Keratinocyte (primary cell): ENCODE results near the gene DTNB.

Experiments
- EZH2 ChIP-seq: IDR thresholded peaks from one replicate; pipeline ENCODE4 v1.6.1; 2012; ENCODE audit warnings: inconsistent platforms, mild to moderate bottlenecking, low read length, moderate library complexity
- TF ChIP-seq, protein P1 (sequence below), 3 experiments: IDR thresholded peaks in 1 of 3; conservative IDR thresholded peaks in 1 of 3; optimal IDR thresholded peaks in 1 of 3; 2 replicates in 2 of 3; 3 replicates in 1 of 3; pipeline versions ENCODE3 to v1.5.1; 2011; ENCODE audit warnings: low read length in 3 of 3, mild to moderate bottlenecking in 3 of 3, moderate library complexity in 2 of 3, control low read depth in 1 of 3, inconsistent platforms in 1 of 3; ENCODE audit not compliant: insufficient read depth in 2 of 3; ENCODE audit errors: extremely low read depth in 1 of 3

DNA sequence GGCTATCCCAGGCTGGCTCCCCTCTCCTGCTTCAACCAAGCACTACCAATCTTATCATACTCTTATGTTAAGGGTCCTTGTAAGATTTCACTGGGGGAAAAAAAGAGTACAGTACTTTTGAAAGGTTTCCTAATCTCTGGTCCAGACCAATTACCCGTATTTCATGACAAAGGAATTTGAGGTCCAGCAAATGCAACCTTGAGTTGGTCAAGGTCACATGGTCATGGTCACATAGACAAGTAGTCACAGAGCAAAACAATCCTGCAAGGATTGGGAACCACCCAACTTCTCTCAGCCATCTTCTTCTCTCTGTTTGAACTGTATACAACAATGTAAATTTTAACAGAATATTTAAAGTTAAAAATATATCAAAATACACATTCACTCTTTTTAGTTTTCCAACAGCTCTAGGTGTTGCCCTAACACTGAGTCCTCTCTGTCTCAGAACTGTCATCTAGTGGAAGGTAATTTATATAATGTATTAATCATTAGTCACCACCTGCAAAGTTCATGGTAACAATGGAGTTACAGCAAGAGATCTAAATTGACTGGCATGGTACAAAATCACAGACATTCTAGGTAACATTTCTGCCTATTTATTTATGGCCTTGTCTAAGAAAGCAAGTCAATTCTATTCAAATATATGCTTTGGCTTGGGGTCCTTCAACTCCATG, 21.5 kb downstream of the DTNB start:
- TF ChIP-seq, protein P1, sequence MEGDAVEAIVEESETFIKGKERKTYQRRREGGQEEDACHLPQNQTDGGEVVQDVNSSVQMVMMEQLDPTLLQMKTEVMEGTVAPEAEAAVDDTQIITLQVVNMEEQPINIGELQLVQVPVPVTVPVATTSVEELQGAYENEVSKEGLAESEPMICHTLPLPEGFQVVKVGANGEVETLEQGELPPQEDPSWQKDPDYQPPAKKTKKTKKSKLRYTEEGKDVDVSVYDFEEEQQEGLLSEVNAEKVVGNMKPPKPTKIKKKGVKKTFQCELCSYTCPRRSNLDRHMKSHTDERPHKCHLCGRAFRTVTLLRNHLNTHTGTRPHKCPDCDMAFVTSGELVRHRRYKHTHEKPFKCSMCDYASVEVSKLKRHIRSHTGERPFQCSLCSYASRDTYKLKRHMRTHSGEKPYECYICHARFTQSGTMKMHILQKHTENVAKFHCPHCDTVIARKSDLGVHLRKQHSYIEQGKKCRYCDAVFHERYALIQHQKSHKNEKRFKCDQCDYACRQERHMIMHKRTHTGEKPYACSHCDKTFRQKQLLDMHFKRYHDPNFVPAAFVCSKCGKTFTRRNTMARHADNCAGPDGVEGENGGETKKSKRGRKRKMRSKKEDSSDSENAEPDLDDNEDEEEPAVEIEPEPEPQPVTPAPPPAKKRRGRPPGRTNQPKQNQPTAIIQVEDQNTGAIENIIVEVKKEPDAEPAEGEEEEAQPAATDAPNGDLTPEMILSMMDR (optimal IDR thresholded peaks at IDR 0.05 in 1 of 3, IDR thresholded peaks at IDR 0.05 in 1 of 3, conservative IDR thresholded peaks at IDR 0.05 in 1 of 3; ENCODE audit: extremely low read depth in 1 of 3, insufficient read depth in 2 of 3, low read length in 3 of 3): no peak
- no peak for TF ChIP-seq EZH2
